NCI-H1417 treated with DMSO at 0.1 percent for 48 hours (cell line): ENCODE results near the gene XPO4.
"Not testable (repeated sequence)": the region's sequence is repeated elsewhere in the genome, so short reads cannot be mapped to it uniquely, and the experiment has no call there.

Experiments used
- DNase-seq: peaks from one replicate; lab custom pipeline; 2025; lab: John Stamatoyannopoulos, UW

XPO4 gene

GRCh38 chr13:20891034-20891433 is 11.5 kb downstream of the XPO4 start:
- DNase-seq: no peak

GRCh38 chr13:20890540-20890939 is 12.0 kb downstream of the XPO4 start:
- not testable (repeated sequence) for DNase-seq

- DNase-seq: no peak
These were observed 20.3 kb downstream of the XPO4 start for GRCh38 chr13:20882206-20882605.

- no peak for DNase-seq
These were observed 24.6 kb downstream of the XPO4 start for GRCh38 chr13:20877902-20878301.

- DNase-seq: not testable (repeated sequence)
These were observed 25.7 kb downstream of the XPO4 start for GRCh38 chr13:20876802-20877201.

- not testable (repeated sequence) for DNase-seq
These were observed 28.1 kb downstream of the XPO4 start for GRCh38 chr13:20874439-20874838.

GRCh38 chr13:20873348-20873747 is 29.2 kb downstream of the XPO4 start:
- no peak for DNase-seq

- DNase-seq: no peak
These were observed 31.7 kb downstream of the XPO4 start for GRCh38 chr13:20870829-20871228.

GRCh38 chr13:20869540-20869939 is 33.0 kb downstream of the XPO4 start:
- DNase-seq: no peak

- no peak for DNase-seq
These were observed 35.1 kb downstream of the XPO4 start for GRCh38 chr13:20867408-20867807.

GRCh38 chr13:20861666-20862065 is 40.9 kb downstream of the XPO4 start:
- not testable (repeated sequence) for DNase-seq

- no peak for DNase-seq
These were observed 41.7 kb downstream of the XPO4 start for GRCh38 chr13:20860844-20861243.

- no peak for DNase-seq
These were observed 45.9 kb downstream of the XPO4 start for GRCh38 chr13:20856650-20857049.

GRCh38 chr13:20851844-20852402 is 50.6 kb downstream of the XPO4 start:
- no peak for DNase-seq

- no peak for DNase-seq
These were observed 53.6 kb downstream of the XPO4 start for GRCh38 chr13:20848944-20849343.

- no peak for DNase-seq
These were observed 54.3 kb downstream of the XPO4 start for GRCh38 chr13:20848203-20848602.

- DNase-seq: no peak
These were observed 55.2 kb downstream of the XPO4 start for GRCh38 chr13:20847296-20847695.

GRCh38 chr13:20843166-20843565 is 59.4 kb downstream of the XPO4 start:
- DNase-seq: no peak

- no peak for DNase-seq
These were observed 62.0 kb downstream of the XPO4 start for GRCh38 chr13:20840568-20840967.

GRCh38 chr13:20833900-20834679 is 68.5 kb downstream of the XPO4 start:
- no peak for DNase-seq

- no peak for DNase-seq
These were observed 69.7 kb downstream of the XPO4 start for GRCh38 chr13:20832861-20833260.

GRCh38 chr13:20831933-20832332 is 70.6 kb downstream of the XPO4 start:
- DNase-seq: no peak

GRCh38 chr13:20831254-20831653 is 71.3 kb downstream of the XPO4 start:
- no peak for DNase-seq
